Nephron (organoid): Measurements from ENCODE around the gene SCYGR4.
A peak's percentile ranks its signal among the peaks of the same experiment; 100 is the strongest.
"Not testable (repeated sequence)": the region's sequence is repeated elsewhere in the genome, so short reads cannot be mapped to it uniquely, and the experiment has no call there.

Experiments used
- H3K27ac Mint-ChIP-seq, 3 experiments: 2 replicates each; pipeline ENCODE4 v1.8.0; 2020; ENCODE audit warnings: mixed read lengths in 3 of 3, mild to moderate bottlenecking in 2 of 3, moderate library complexity in 1 of 3
- H3K27me3 Mint-ChIP-seq: 2 replicates; pipeline ENCODE4 v1.8.0; 2021; ENCODE audit warnings: low read depth, mild to moderate bottlenecking, moderate library complexity, mixed read lengths
- H3K36me3 Mint-ChIP-seq: 2 replicates; pipeline ENCODE4 v1.8.0; 2020; ENCODE audit warnings: low read depth, mixed read lengths
- H3K4me1 Mint-ChIP-seq: 2 replicates; pipeline ENCODE4 v1.8.0; 2020; ENCODE audit warnings: mixed read lengths
- H3K4me3 Mint-ChIP-seq, 3 experiments: 2 replicates each; pipeline ENCODE4 v1.8.0; 2020; ENCODE audit warnings: mild to moderate bottlenecking in 3 of 3, mixed read lengths in 3 of 3, moderate library complexity in 2 of 3
- H3K9me3 Mint-ChIP-seq: 2 replicates; pipeline ENCODE4 v1.8.0; 2020; ENCODE audit warnings: mixed read lengths
- TF ChIP-seq, protein P1 (sequence below), 3 experiments: fragments of 200-600 bp; sonication (generic); IDR thresholded peaks; one replicate each; pipeline ENCODE4 v1.5.0; 2021; ENCODE audit warnings: antibody characterized with exemption in 3 of 3; ENCODE audit not compliant: unreplicated experiment in 3 of 3

SCYGR4 gene

DNA sequence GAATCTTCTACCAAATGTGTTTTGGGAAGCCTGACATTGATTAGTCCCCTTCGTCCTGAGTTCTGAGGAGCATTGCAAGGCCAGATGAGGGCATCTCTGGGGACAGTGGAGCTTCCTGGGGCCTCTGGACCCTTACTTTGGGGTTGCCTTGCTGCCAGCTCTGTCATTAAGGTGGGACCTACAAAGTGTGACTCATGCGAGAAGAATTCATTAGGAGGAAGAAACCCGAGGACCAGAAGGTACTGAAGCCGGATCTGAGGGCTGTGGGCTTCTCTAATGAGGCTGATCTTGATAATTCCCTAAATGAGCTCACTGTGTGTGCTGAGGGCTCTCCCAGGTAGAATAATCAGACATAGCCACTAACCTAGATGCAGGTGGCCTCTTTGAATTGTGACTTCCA lies 19.3 kb upstream of the SCYGR4 start:
- H3K9me3 Mint-ChIP-seq = no peaks in the 10 kb centered on the region
- no peak overlapping the region for H3K4me3 Mint-ChIP-seq
- H3K36me3 Mint-ChIP-seq = no peaks in the 10 kb centered on the region
- peak overlapping the region in 1 of 3 experiments; percentile 13 for H3K27ac Mint-ChIP-seq
- TF ChIP-seq, protein P1, sequence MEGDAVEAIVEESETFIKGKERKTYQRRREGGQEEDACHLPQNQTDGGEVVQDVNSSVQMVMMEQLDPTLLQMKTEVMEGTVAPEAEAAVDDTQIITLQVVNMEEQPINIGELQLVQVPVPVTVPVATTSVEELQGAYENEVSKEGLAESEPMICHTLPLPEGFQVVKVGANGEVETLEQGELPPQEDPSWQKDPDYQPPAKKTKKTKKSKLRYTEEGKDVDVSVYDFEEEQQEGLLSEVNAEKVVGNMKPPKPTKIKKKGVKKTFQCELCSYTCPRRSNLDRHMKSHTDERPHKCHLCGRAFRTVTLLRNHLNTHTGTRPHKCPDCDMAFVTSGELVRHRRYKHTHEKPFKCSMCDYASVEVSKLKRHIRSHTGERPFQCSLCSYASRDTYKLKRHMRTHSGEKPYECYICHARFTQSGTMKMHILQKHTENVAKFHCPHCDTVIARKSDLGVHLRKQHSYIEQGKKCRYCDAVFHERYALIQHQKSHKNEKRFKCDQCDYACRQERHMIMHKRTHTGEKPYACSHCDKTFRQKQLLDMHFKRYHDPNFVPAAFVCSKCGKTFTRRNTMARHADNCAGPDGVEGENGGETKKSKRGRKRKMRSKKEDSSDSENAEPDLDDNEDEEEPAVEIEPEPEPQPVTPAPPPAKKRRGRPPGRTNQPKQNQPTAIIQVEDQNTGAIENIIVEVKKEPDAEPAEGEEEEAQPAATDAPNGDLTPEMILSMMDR (IDR thresholded peaks at IDR 0.05; ENCODE audit: unreplicated experiment in 3 of 3) = no peak
- H3K4me1 Mint-ChIP-seq = peaks cover 7% of the 10 kb centered on the region
- H3K27me3 Mint-ChIP-seq = peaks cover 4% of the 10 kb centered on the region

DNA sequence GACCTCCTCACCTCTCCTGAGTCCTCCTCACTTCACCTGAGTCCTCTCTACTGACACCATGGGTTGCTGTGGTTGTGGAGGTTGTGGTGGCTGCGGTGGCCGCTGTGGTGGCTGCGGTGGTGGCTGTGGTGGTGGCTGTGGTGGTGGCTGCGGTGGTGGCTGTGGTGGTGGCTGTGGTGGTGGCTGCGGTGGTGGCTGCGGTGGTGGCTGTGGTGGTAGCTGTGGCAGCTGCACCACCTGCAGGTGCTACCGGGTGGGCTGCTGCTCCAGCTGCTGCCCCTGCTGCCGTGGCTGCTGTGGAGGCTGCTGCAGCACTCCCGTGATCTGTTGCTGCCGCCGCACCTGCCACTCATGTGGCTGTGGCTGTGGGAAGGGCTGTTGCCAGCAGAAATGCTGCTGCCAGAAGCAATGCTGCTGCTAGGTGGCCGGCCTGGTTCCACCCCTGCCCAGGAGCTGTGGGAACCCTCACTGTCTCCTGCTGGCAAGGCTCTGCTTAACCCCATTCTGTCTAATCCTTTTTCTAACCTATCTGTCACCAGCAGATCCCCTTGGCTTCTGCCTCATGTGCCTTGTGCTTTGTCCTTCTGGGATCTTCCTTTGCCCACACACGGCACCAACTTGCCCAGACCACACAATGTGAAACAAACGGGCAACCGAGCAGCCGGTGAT lies 18.3 kb upstream of the SCYGR4 start, which contains the start of gene SCYGR2:
Gene SCYGR2, plus strand, starts transcription at position 59 of the 669 bp plus-strand sequence. Its CDS starts 0 bp downstream, at position 59.
- not testable (repeated sequence) for H3K4me3 Mint-ChIP-seq, H3K4me1 Mint-ChIP-seq, H3K9me3 Mint-ChIP-seq, H3K36me3 Mint-ChIP-seq, H3K27me3 Mint-ChIP-seq
- H3K27ac Mint-ChIP-seq = peak within 1 kb of the TSS in 1 of 3 experiments; percentile 13

DNA sequence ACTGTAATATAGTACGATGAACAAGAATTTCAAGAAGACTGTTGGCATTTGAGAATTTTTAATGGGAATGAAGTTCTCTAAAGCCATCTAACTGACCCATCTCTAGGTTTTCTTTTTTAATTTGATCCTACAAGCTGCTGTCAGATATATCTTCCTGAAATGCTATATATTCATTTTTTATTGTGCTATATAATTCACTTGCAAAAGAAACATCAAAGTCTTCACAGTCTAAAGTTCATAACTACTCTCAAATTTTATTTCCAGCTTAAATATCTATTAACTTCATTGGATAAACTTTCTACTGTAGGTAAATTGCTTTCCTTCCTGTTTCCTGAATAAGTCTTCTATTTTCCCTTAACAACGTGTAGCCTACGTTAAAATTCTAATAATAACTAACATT lies 14.9 kb upstream of the SCYGR4 start:
- TF ChIP-seq, protein P1 (IDR thresholded peaks at IDR 0.05; ENCODE audit: unreplicated experiment in 3 of 3) = no peak
- peaks cover 7% of the 10 kb centered on the region for H3K4me1 Mint-ChIP-seq
- peaks cover 8% of the 10 kb centered on the region for H3K27me3 Mint-ChIP-seq
- no peaks in the 10 kb centered on the region for H3K36me3 Mint-ChIP-seq
- no peak overlapping the region for H3K27ac Mint-ChIP-seq
- H3K4me3 Mint-ChIP-seq = no peak overlapping the region
- H3K9me3 Mint-ChIP-seq = no peaks in the 10 kb centered on the region

DNA sequence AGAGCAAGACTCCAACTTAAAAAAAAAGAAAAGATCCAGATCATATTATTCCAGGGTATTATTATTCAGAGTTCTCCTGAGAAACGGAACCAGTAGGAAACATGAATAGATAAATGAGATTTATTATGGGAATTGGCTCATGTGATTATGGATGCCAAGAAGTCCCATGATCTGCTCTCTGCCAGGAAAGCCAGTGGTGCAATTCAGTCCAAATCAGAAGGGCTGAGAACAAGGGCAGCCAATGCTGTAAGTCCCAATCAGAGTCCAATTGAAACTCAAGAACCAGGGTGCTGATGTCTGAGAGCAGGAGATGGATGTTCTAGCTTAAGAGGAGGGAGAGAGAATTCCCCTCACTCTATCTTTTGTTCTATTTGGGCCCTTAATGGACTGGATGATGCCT lies 10.8 kb upstream of the SCYGR4 start:
- Mint-ChIP-seq H3K27ac (no peak overlapping the region), H3K27me3 (peaks cover 8% of the 10 kb centered on the region), H3K9me3 (no peaks in the 10 kb centered on the region), H3K36me3 (no peaks in the 10 kb centered on the region), H3K4me1 (no peaks in the 10 kb centered on the region), H3K4me3 (no peak overlapping the region)
- TF ChIP-seq, protein P1 (IDR thresholded peaks at IDR 0.05; ENCODE audit: unreplicated experiment in 3 of 3) = no peak

DNA sequence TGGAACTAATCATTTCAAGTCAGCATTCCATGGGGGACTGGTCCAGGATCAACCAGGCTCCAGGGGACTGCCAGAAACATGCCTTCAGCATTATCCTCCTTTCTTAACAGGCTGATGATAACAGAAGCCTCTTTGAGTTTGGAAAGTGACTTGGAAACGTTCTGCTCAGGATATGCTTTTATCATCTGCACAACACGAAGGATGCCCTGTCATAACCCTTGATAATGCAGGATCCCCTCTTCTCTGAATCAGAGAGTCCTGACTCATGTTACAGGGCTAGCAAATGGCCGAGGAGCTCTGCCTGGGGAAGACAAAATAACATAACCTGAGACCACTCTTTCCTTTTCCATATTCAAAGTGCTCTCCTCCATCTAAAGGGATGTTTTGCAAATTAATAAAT lies 9.4 kb upstream of the SCYGR4 start:
- TF ChIP-seq, protein P1 (IDR thresholded peaks at IDR 0.05; ENCODE audit: unreplicated experiment in 3 of 3) = no peak
- Mint-ChIP-seq H3K4me3 (no peak overlapping the region), H3K27me3 (peaks cover 9% of the 10 kb centered on the region), H3K9me3 (no peaks in the 10 kb centered on the region), H3K4me1 (no peaks in the 10 kb centered on the region), H3K36me3 (no peaks in the 10 kb centered on the region), H3K27ac (no peak overlapping the region)

DNA sequence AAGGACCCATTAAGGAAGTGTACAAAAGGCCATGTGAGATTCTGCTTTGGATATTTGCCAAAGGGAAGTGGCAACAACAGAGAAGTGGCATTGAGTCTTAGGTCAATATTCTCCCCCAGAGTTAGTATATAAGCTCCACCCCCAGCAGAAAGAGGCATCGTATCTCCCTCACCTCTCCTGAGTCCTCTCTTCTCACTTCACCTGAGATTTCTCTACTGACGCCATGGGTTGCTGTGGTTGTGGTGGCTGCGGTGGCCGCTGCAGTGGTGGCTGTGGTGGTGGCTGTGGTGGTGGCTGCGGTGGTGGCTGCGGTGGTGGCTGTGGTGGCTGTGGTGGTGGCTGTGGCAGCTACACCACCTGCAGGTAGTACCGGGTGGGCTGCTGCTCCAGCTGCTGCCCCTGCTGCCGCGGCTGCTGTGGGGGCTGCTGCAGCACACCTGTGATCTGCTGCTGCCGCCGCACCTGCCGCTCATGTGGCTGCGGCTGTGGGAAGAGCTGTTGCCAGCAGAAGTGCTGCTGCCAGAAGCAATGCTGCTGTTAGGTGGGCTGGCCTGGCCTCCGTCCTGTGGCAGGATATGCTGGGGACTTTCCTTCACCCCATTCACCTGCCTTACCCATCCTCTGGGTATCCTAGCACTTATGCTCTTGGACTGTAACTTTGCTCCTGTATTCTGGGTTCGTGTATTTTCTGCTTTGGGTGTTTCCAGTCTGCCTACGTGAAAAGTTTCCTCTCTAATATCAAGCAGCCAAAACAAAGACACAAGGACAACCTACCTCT lies 8.5 kb upstream of the SCYGR4 start:
- Mint-ChIP-seq H3K4me1 (no peaks in the 10 kb centered on the region), H3K4me3 (no peak overlapping the region), H3K9me3 (no peaks in the 10 kb centered on the region), H3K36me3 (no peaks in the 10 kb centered on the region), H3K27ac (no peak overlapping the region), H3K27me3 (peaks cover 9% of the 10 kb centered on the region)
- TF ChIP-seq, protein P1 (IDR thresholded peaks at IDR 0.05; ENCODE audit: unreplicated experiment in 3 of 3) = no peak
